DMS 273 (cell line): Measurements from ENCODE around the gene STK11.
"Not testable (repeated sequence)": the region's sequence is repeated elsewhere in the genome, so short reads cannot be mapped to it uniquely, and the experiment has no call there.

Experiments
- DNase-seq: peaks from one replicate; lab custom pipeline; 2025; ENCODE audit not compliant: unreplicated experiment; lab: John Stamatoyannopoulos, UW

STK11 gene

GRCh38 chr19:1206150-1206863, 729 bp downstream of the STK11 start:
- DNase-seq = peak; percentile 49

GRCh38 chr19:1206864-1207450, 1.4 kb downstream of the STK11 start:
- peak; percentile 66 for DNase-seq

GRCh38 chr19:1208830-1209229, 3.3 kb downstream of the STK11 start:
- DNase-seq = not testable (repeated sequence)

GRCh38 chr19:1210227-1210538, 4.6 kb downstream of the STK11 start:
- DNase-seq = no peak

- DNase-seq = peak; percentile 42
Measured at GRCh38 chr19:1211494-1212234, 6.1 kb downstream of the STK11 start.

- DNase-seq = peak; percentile 65
Measured at GRCh38 chr19:1213391-1214286, 8.1 kb downstream of the STK11 start.

GRCh38 chr19:1214299-1214861, 8.8 kb downstream of the STK11 start:
- DNase-seq = no peak

- no peak for DNase-seq
Measured at GRCh38 chr19:1214862-1215731, 9.5 kb downstream of the STK11 start.

- DNase-seq = no peak
Measured at GRCh38 chr19:1216756-1217155, 11.2 kb downstream of the STK11 start.

- peak; percentile 38 for DNase-seq
Measured at GRCh38 chr19:1217366-1217765, 11.8 kb downstream of the STK11 start.

GRCh38 chr19:1218751-1219567, 13.4 kb downstream of the STK11 start:
- DNase-seq = no peak

- DNase-seq = no peak
Measured at GRCh38 chr19:1219786-1220476, 14.4 kb downstream of the STK11 start.

- peak; percentile 92 for DNase-seq
Measured at GRCh38 chr19:1220477-1220930, 14.9 kb downstream of the STK11 start.

GRCh38 chr19:1220976-1221903, 15.7 kb downstream of the STK11 start:
- peak; percentile 52 for DNase-seq

- no peak for DNase-seq
Measured at GRCh38 chr19:1221904-1222255, 16.3 kb downstream of the STK11 start.

GRCh38 chr19:1222394-1222793, 16.8 kb downstream of the STK11 start:
- DNase-seq = peak; percentile 39
